ENCODE measurements around the gene GALNT6.

Gene GALNT6

GRCh38 chr12:51368640-51369517, 22.3 kb downstream of the GALNT6 start:
- peak; percentile 65 for DNase-seq
- in situ Hi-C loops (cut with HindIII; ENCODE audit: low pct_ligation_motif_present, low pct_unique_long_range_greater_than_20kb, low sequenced_read_pairs), result no loop called here

- in situ Hi-C loops (cut with HindIII; ENCODE audit: low pct_ligation_motif_present, low pct_unique_long_range_greater_than_20kb, low sequenced_read_pairs), result no loop called here
- no peak for DNase-seq
Measured at GRCh38 chr12:51365276-51365675, 25.9 kb downstream of the GALNT6 start.

GRCh38 chr12:51364001-51364400, 27.2 kb downstream of the GALNT6 start:
- DNase-seq, result no peak
- in situ Hi-C loops (cut with HindIII; ENCODE audit: low pct_ligation_motif_present, low pct_unique_long_range_greater_than_20kb, low sequenced_read_pairs), result no loop called here

- DNase-seq, result no peak
- in situ Hi-C loops (cut with HindIII; ENCODE audit: low pct_ligation_motif_present, low pct_unique_long_range_greater_than_20kb, low sequenced_read_pairs), result no loop called here
Measured at GRCh38 chr12:51362747-51363342, 28.4 kb downstream of the GALNT6 start.

- no peak for DNase-seq
- in situ Hi-C loops (cut with HindIII; ENCODE audit: low pct_ligation_motif_present, low pct_unique_long_range_greater_than_20kb, low sequenced_read_pairs), result no loop called here
Measured at GRCh38 chr12:51362307-51362706, 28.9 kb downstream of the GALNT6 start.

GRCh38 chr12:51361161-51362016, 29.8 kb downstream of the GALNT6 start:
- in situ Hi-C loops (cut with HindIII; ENCODE audit: low pct_ligation_motif_present, low pct_unique_long_range_greater_than_20kb, low sequenced_read_pairs), result no loop called here

GRCh38 chr12:51360315-51360714, 30.9 kb downstream of the GALNT6 start:
- in situ Hi-C loops (cut with HindIII; ENCODE audit: low pct_ligation_motif_present, low pct_unique_long_range_greater_than_20kb, low sequenced_read_pairs), result no loop called here
- no peak for DNase-seq

More at GRCh38 chr12:51361161-51362016, 29.8 kb downstream of the GALNT6 start:
- DNase-seq, result no peak

- no peak for DNase-seq
- in situ Hi-C loops (cut with HindIII; ENCODE audit: low pct_ligation_motif_present, low pct_unique_long_range_greater_than_20kb, low sequenced_read_pairs), result no loop called here
Measured at GRCh38 chr12:51359851-51360250, 31.4 kb downstream of the GALNT6 start.

GRCh38 chr12:51358496-51358895, 32.7 kb downstream of the GALNT6 start:
- DNase-seq, result no peak
- in situ Hi-C loops (cut with HindIII; ENCODE audit: low pct_ligation_motif_present, low pct_unique_long_range_greater_than_20kb, low sequenced_read_pairs), result no loop called here

GRCh38 chr12:51357374-51358047, 33.7 kb downstream of the GALNT6 start:
- in situ Hi-C loops (cut with HindIII; ENCODE audit: low pct_ligation_motif_present, low pct_unique_long_range_greater_than_20kb, low sequenced_read_pairs), result no loop called here
- DNase-seq, result no peak

GRCh38 chr12:51351913-51352532, 39.2 kb downstream of the GALNT6 start:
- in situ Hi-C loops (cut with HindIII; ENCODE audit: low pct_ligation_motif_present, low pct_unique_long_range_greater_than_20kb, low sequenced_read_pairs), result no loop called here
- DNase-seq, result peak; percentile 76

- no peak for DNase-seq
- in situ Hi-C loops (cut with HindIII; ENCODE audit: low pct_ligation_motif_present, low pct_unique_long_range_greater_than_20kb, low sequenced_read_pairs), result no loop called here
Measured at GRCh38 chr12:51349026-51349425, 42.2 kb downstream of the GALNT6 start.

- no peak for DNase-seq
- in situ Hi-C loops (cut with HindIII; ENCODE audit: low pct_ligation_motif_present, low pct_unique_long_range_greater_than_20kb, low sequenced_read_pairs), result no loop called here
Measured at GRCh38 chr12:51348116-51348515, 43.1 kb downstream of the GALNT6 start.

GRCh38 chr12:51346581-51346980, 44.6 kb downstream of the GALNT6 start, which contains the start of gene CELA1:
Gene CELA1 (minus strand): TSS chr12:51346679. CDS start chr12:51346638, 41 bp downstream.
- DNase-seq, result no peak
- in situ Hi-C loops (cut with HindIII; ENCODE audit: low pct_ligation_motif_present, low pct_unique_long_range_greater_than_20kb, low sequenced_read_pairs), result no loop called here

- no peak for DNase-seq
- in situ Hi-C loops (cut with HindIII; ENCODE audit: low pct_ligation_motif_present, low pct_unique_long_range_greater_than_20kb, low sequenced_read_pairs), result no loop called here
Measured at GRCh38 chr12:51345681-51346080, 45.5 kb downstream of the GALNT6 start.

- in situ Hi-C loops (cut with HindIII; ENCODE audit: low pct_ligation_motif_present, low pct_unique_long_range_greater_than_20kb, low sequenced_read_pairs), result no loop called here
- no peak for DNase-seq
Measured at GRCh38 chr12:51343201-51343600, 48.0 kb downstream of the GALNT6 start.

- in situ Hi-C loops (cut with HindIII; ENCODE audit: low pct_ligation_motif_present, low pct_unique_long_range_greater_than_20kb, low sequenced_read_pairs), result no loop called here
- no peak for DNase-seq
Measured at GRCh38 chr12:51342416-51342815, 48.8 kb downstream of the GALNT6 start.
